ENCODE results near the gene PLOD2.

PLOD2 gene

GRCh38 chr3:146065573-146066006, 95.4 kb downstream of the PLOD2 start:
- Histone ChIP-seq H3K9me3 (replicated peaks; ENCODE audit: insufficient read depth, low read length) (no peaks in the 10 kb centered on the region), H3K27ac (ENCODE audit: low read length) (no peak overlapping the region), H3F3A (ENCODE audit: insufficient read depth, low read length) (no peaks in the 10 kb centered on the region), H3K4me2 (ENCODE audit: low read depth, low read length) (no peak overlapping the region), H3K4me1 (ENCODE audit: low read length) (peaks cover 2% of the 10 kb centered on the region; the same call in 1 of the 2 replicates), H2AFZ (ENCODE audit: low read length) (no peak overlapping the region), H3K9me2 (replicated peaks; ENCODE audit: insufficient read depth, low read length) (no peaks in the 10 kb centered on the region), H3K27me3 (replicated peaks; ENCODE audit: insufficient read depth, low read length) (no peaks in the 10 kb centered on the region), H3K9ac (ENCODE audit: low read length) (no peak overlapping the region), H4K20me1 (ENCODE audit: insufficient read depth, low read length) (no peaks in the 10 kb centered on the region), H3K4me3 (ENCODE audit: low read length) (no peak overlapping the region), H3K36me3 (replicated peaks; ENCODE audit: insufficient read depth, low read length) (no peaks in the 10 kb centered on the region), H3K79me2 (ENCODE audit: low read length) (no peaks in the 10 kb centered on the region)
- TF ChIP-seq, protein P1, sequence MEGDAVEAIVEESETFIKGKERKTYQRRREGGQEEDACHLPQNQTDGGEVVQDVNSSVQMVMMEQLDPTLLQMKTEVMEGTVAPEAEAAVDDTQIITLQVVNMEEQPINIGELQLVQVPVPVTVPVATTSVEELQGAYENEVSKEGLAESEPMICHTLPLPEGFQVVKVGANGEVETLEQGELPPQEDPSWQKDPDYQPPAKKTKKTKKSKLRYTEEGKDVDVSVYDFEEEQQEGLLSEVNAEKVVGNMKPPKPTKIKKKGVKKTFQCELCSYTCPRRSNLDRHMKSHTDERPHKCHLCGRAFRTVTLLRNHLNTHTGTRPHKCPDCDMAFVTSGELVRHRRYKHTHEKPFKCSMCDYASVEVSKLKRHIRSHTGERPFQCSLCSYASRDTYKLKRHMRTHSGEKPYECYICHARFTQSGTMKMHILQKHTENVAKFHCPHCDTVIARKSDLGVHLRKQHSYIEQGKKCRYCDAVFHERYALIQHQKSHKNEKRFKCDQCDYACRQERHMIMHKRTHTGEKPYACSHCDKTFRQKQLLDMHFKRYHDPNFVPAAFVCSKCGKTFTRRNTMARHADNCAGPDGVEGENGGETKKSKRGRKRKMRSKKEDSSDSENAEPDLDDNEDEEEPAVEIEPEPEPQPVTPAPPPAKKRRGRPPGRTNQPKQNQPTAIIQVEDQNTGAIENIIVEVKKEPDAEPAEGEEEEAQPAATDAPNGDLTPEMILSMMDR (IDR thresholded peaks at IDR 0.05; ENCODE audit: low read length): peak; percentile 69
- TF ChIP-seq EZH2phosphoT487 (IDR thresholded peaks at IDR 0.05; ENCODE audit: low read length): no peak
- DNase-seq: peak; percentile 66

DNA sequence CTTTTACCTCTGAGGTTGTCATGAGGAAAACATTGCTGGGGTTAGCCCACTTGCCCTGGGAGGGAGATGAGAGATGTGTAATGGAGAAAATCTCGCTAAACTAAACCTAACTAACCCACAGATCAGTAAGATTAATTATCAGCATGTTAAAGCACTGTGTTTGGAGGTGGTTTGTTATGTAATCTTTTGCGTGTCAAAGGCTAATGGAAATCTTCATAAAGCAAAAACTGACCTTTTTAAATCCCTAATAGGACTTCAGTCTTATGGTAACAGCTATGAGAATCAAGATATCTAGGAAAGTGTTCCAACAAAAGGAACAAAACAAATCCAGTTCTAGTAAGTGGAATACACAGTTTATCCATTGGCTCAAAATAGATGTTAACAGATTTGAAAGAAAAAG, 102.7 kb downstream of the PLOD2 start:
- TF ChIP-seq EZH2phosphoT487 (IDR thresholded peaks at IDR 0.05; ENCODE audit: low read length) (no peak), EZH2 (optimal IDR thresholded peaks at IDR 0.05; ENCODE audit: low read depth, low read length) (no peak)
- TF ChIP-seq, protein P1 (IDR thresholded peaks at IDR 0.05; ENCODE audit: low read length): no peak
- DNase-seq: no peak
- Histone ChIP-seq H3K4me3 (ENCODE audit: low read length) (no peak overlapping the region), H3K4me2 (ENCODE audit: low read depth, low read length) (no peak overlapping the region), H3K4me1 (ENCODE audit: low read length) (no peaks in the 10 kb centered on the region), H3K9ac (ENCODE audit: low read length) (no peak overlapping the region), H3K79me2 (ENCODE audit: low read length) (no peaks in the 10 kb centered on the region), H2AFZ (ENCODE audit: low read length) (no peak overlapping the region), H3K9me3 (replicated peaks; ENCODE audit: insufficient read depth, low read length) (no peaks in the 10 kb centered on the region), H3K9me2 (replicated peaks; ENCODE audit: insufficient read depth, low read length) (no peaks in the 10 kb centered on the region), H4K20me1 (ENCODE audit: insufficient read depth, low read length) (no peaks in the 10 kb centered on the region), H3F3A (ENCODE audit: insufficient read depth, low read length) (no peaks in the 10 kb centered on the region), H3K27me3 (replicated peaks; ENCODE audit: insufficient read depth, low read length) (no peaks in the 10 kb centered on the region), H3K36me3 (replicated peaks; ENCODE audit: insufficient read depth, low read length) (no peaks in the 10 kb centered on the region), H3K27ac (ENCODE audit: low read length) (no peak overlapping the region)

DNA sequence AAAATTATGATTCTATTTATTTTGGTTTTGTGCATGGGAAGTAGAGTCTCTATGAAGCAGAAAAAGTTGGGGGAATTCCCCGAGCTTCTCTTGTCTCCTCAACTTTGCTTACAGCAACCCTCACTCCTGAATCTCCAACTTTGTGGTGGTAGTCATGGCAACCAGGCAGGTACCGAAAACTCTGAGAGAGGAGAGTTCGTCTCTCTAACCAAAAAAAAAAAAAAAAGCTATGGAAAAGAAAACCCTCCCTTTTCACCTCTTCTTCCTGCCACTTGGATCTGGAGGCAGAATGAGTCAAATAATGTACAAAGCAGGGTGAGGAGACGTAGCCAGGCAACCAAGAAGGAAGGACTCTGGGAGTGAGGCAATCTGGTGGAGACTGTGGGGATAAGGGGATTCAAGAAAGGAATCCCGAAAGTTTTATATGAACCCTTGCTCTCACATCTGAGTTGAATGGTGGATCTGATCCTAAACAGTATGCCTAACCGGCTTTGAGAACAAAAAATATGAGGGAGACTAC, 108.1 kb downstream of the PLOD2 start:
- TF ChIP-seq, protein P1 (IDR thresholded peaks at IDR 0.05; ENCODE audit: low read length): no peak
- no peak for TF ChIP-seq EZH2 (optimal IDR thresholded peaks at IDR 0.05; ENCODE audit: low read depth, low read length)
- TF ChIP-seq EZH2phosphoT487 (IDR thresholded peaks at IDR 0.05; ENCODE audit: low read length): no peak
- Histone ChIP-seq H3K4me1 (ENCODE audit: low read length) (peaks cover 3% of the 10 kb centered on the region; the same call in 1 of the 2 replicates), H3K27me3 (replicated peaks; ENCODE audit: insufficient read depth, low read length) (no peaks in the 10 kb centered on the region), H3K79me2 (ENCODE audit: low read length) (no peaks in the 10 kb centered on the region), H3K4me3 (ENCODE audit: low read length) (no peak overlapping the region), H2AFZ (ENCODE audit: low read length) (no peak overlapping the region), H4K20me1 (ENCODE audit: insufficient read depth, low read length) (no peaks in the 10 kb centered on the region), H3K9me2 (replicated peaks; ENCODE audit: insufficient read depth, low read length) (no peaks in the 10 kb centered on the region), H3K4me2 (ENCODE audit: low read depth, low read length) (no peak overlapping the region), H3K9me3 (replicated peaks; ENCODE audit: insufficient read depth, low read length) (no peaks in the 10 kb centered on the region), H3K36me3 (replicated peaks; ENCODE audit: insufficient read depth, low read length) (no peaks in the 10 kb centered on the region), H3F3A (ENCODE audit: insufficient read depth, low read length) (no peaks in the 10 kb centered on the region), H3K9ac (ENCODE audit: low read length) (no peak overlapping the region), H3K27ac (ENCODE audit: low read length) (no peak overlapping the region)
- peak; percentile 56 for DNase-seq
